ENCODE results near the gene CCDC87. TPM values are rescaled to one million over a fixed set of nuclear protein-coding genes. Genes with fewer than 3 reads are reported as not detected.

The CCDC87 gene
- total and polyA plus RNA-seq, 2 of the 8 experiments (the other 6 are each of a cell fraction or from before 2014, with no cell fraction given): 0.32 to 0.99 TPM

DNA sequence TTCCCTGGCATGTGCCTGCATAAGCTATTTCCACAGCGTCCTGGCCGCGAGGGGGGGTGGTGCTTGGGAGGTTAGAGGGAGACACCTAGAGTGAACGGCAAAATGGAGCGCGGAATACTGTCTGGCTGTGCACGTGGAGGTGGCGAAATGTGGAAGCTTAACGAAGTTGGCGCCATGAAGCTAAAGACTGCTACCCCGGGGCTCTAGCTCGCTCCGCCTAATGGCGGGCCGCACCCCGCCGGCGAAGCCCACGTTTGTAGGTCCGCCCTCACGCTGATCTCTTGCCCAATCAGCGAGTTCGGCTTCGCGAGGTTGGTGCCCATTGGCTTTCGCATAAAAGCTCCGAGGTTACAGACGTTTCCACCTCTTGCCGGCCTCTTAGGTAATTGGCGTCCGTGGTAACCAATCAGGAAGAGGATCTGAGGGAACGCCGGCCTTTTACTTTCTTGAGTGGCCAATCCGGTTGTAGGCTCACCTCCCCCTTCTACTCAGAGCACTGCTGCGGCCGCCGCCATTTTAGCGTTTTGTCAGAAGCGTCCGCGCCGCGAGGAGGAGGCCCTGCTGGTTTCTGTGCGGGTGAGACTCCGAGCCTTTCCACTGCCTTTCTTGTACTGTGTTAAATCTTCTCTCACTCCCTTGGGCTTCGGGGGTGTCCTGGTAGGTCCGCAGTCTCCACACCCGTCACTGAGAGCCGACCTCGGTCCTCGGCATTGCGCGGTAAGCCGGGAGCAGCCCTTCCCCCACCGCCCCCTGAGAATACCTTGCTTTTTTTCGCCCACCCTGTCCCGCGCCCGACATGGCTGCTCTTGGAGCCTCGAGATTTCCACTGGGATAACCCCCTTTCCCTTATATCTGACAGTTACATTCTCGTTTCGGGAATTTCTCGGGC is 45.6 kb upstream of the CCDC87 start, which contains the start of gene RBM4:
Gene RBM4 (plus strand): TSS at position 527 of the 889 bp plus-strand sequence. CDS start 1,009 bp downstream, outside the sequence.
- H3K4me2 ChIP-seq (ENCODE audit: insufficient read depth in 1 of 2, low read depth in 2 of 2, low read length in 2 of 2): peak within 1 kb of the TSS; percentile 67 to 88
- peaks cover 18 to 53% (median 32%) of the 10 kb centered on the region in 4 experiments for H3K36me3 ChIP-seq (ENCODE audit: control insufficient read depth in 2 of 4, insufficient read depth in 4 of 4, low read length in 3 of 4)
- H2BK15ac ChIP-seq (ENCODE audit: low read length): no peak within 1 kb of the TSS
- peaks cover 45 to 74% of the 10 kb centered on the region in 2 experiments for H3K79me2 ChIP-seq (ENCODE audit: control insufficient read depth in 1 of 2, insufficient read depth in 2 of 2, low read length in 2 of 2)
- no peaks in the 10 kb centered on the region for H3K27me3 ChIP-seq (replicated peaks in 1 of 4; ENCODE audit: control insufficient read depth in 3 of 4, extremely low read depth in 1 of 4, insufficient read depth in 3 of 4, low read length in 3 of 4)
- peak within 1 kb of the TSS; percentile 97 for H4K5ac ChIP-seq (ENCODE audit: insufficient read length, low read depth, low read length)
- H4K20me1 ChIP-seq (replicated peaks in 1 of 2; ENCODE audit: control insufficient read depth in 1 of 2, insufficient read depth in 2 of 2, low read length in 2 of 2): peaks cover 23 to 35% of the 10 kb centered on the region in 2 experiments
- WGBS, 2 experiments (ENCODE audit: extremely low coverage in 1 of 2, insufficient coverage in 1 of 2, insufficient read length in 1 of 2, insufficient replicate concordance in 2 of 2, low coverage in 1 of 2, low lambda C conversion rate in 2 of 2, missing lambda C conversion rate in 1 of 2): 2% methylated on average over 63 of the region's 63 CpGs; no CpG with 5 or more reads in 1 of the 2 experiments
- FAIRE-seq (no peak), DNase-seq (ENCODE audit: low read depth in 1 of 2, low spot score in 2 of 2) (peak; percentile 94 to 99)
- H2AK5ac ChIP-seq (ENCODE audit: low read depth, low read length): peak within 1 kb of the TSS; percentile 92
- H2BK20ac ChIP-seq (ENCODE audit: low read length): no peak within 1 kb of the TSS
- peaks cover 0 to 20% (median 14%) of the 10 kb centered on the region in 4 experiments; a peak in 5 of 7 replicates for H3K4me1 ChIP-seq (replicated peaks in 1 of 4; ENCODE audit: control insufficient read depth in 3 of 4, insufficient read depth in 4 of 4, low read length in 3 of 4)
- H3K14ac ChIP-seq (ENCODE audit: insufficient read length): no peak within 1 kb of the TSS
- H3K27ac ChIP-seq (ENCODE audit: low read depth, low read length): peak within 1 kb of the TSS; percentile 99
- CTCF ChIA-PET (ENCODE audit: partially characterized antibody): interaction anchor here (0.6 to 2.9 kb wide), 15 partner anchors 10 to 127 kb away, joined by 3 to 10 read pairs (median 3); partner anchors contain the start of genes CCDC87 and RBM4B
- peak within 1 kb of the TSS; percentile 100 for H4K8ac ChIP-seq (ENCODE audit: extremely low read depth, insufficient read depth, low read length)
- peak within 1 kb of the TSS; percentile 84; the same call in 1 of the 2 replicates for H2BK12ac ChIP-seq (ENCODE audit: low read depth, low read length)
- peak within 1 kb of the TSS; percentile 84 to 98 (median 94) for H3K4me3 ChIP-seq (ENCODE audit: extremely low read depth in 1 of 4, insufficient read depth in 2 of 4, low read depth in 3 of 4, low read length in 4 of 4)
- peak within 1 kb of the TSS; percentile 25; the same call in 1 of the 2 replicates for H2AFZ ChIP-seq (ENCODE audit: low read length)
- H4K91ac ChIP-seq (replicated peaks; ENCODE audit: insufficient read length, low read length): peak within 1 kb of the TSS; percentile 95
- peak within 1 kb of the TSS; percentile 93 for H3K4ac ChIP-seq (replicated peaks; ENCODE audit: insufficient read length, low read depth, low read length)
- H3K23ac ChIP-seq (ENCODE audit: insufficient read length): no peak within 1 kb of the TSS
- H2BK5ac ChIP-seq (ENCODE audit: low read depth, low read length): peak within 1 kb of the TSS; percentile 100
- peaks cover 10% of the 10 kb centered on the region for H3K23me2 ChIP-seq (ENCODE audit: low read depth, low read length)
- H3K9me3 ChIP-seq (ENCODE audit: insufficient read depth in 2 of 2, low read depth in 1 of 2, low read length in 1 of 2): no peaks in the 10 kb centered on the region
- H3K79me1 ChIP-seq (ENCODE audit: low read depth, low read length): no peaks in the 10 kb centered on the region; the same call in none of the 2 replicates
- H3K9ac ChIP-seq (replicated peaks in 1 of 4; ENCODE audit: extremely low read depth in 1 of 4, low read depth in 3 of 4, low read length in 3 of 4): peak within 1 kb of the TSS; percentile 95 to 100 (median 99)
- peak within 1 kb of the TSS; percentile 26 for H2BK120ac ChIP-seq (replicated peaks; ENCODE audit: low read depth, low read length)
- peak within 1 kb of the TSS; percentile 98 for H3K18ac ChIP-seq (ENCODE audit: extremely low read depth, low read length)
- H3K56ac ChIP-seq (replicated peaks; ENCODE audit: insufficient read length, low read depth, low read length): peak within 1 kb of the TSS; percentile 97
- POLR2A ChIA-PET (ENCODE audit: partially characterized antibody): interaction anchor here (0.6 to 66.2 kb wide), 27 partner anchors 4 to 277 kb away, joined by 3 to 2165 read pairs (median 4); partner anchors contain the start of genes ACTN3, CCDC87, CCS and CTSF
- peak; percentile 90 for TF ChIP-seq POLR2AphosphoS5 (IDR thresholded peaks at IDR 0.05; ENCODE audit: low read depth, low read length)
- no peak for TF ChIP-seq ZNF274 (IDR thresholded peaks at IDR 0.05; ENCODE audit: borderline replicate concordance, extremely low read depth, low read length)
- TF ChIP-seq, protein P1, sequence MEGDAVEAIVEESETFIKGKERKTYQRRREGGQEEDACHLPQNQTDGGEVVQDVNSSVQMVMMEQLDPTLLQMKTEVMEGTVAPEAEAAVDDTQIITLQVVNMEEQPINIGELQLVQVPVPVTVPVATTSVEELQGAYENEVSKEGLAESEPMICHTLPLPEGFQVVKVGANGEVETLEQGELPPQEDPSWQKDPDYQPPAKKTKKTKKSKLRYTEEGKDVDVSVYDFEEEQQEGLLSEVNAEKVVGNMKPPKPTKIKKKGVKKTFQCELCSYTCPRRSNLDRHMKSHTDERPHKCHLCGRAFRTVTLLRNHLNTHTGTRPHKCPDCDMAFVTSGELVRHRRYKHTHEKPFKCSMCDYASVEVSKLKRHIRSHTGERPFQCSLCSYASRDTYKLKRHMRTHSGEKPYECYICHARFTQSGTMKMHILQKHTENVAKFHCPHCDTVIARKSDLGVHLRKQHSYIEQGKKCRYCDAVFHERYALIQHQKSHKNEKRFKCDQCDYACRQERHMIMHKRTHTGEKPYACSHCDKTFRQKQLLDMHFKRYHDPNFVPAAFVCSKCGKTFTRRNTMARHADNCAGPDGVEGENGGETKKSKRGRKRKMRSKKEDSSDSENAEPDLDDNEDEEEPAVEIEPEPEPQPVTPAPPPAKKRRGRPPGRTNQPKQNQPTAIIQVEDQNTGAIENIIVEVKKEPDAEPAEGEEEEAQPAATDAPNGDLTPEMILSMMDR (IDR thresholded peaks at IDR 0.05; ENCODE audit: control extremely low read depth in 1 of 3, insufficient read depth in 1 of 3, low read depth in 1 of 3, low read length in 3 of 3): no peak
- TF ChIP-seq TAF1 (IDR thresholded peaks at IDR 0.05; ENCODE audit: low read depth, low read length): peak; percentile 94
- no peak for TF ChIP-seq TEAD4 (IDR thresholded peaks at IDR 0.05; ENCODE audit: low read depth, low read length)
- TF ChIP-seq SUZ12 (IDR thresholded peaks at IDR 0.05; ENCODE audit: low read length): no peak
- TF ChIP-seq BRCA1 (IDR thresholded peaks at IDR 0.05; ENCODE audit: low read depth, low read length): no peak
- TF ChIP-seq JUN (IDR thresholded peaks at IDR 0.05; ENCODE audit: low read depth, low read length): no peak
